Measurements from ENCODE around the gene SST.

- TF ChIP-seq EP300 (conservative IDR thresholded peaks at IDR 0.05; ENCODE audit: poor library complexity, severe bottlenecking): no peak
- no peak for TF ChIP-seq CTCF (IDR thresholded peaks at IDR 0.05; ENCODE audit: poor library complexity, severe bottlenecking)
- no peak for TF ChIP-seq RAD21 (conservative IDR thresholded peaks at IDR 0.05)
- TF ChIP-seq REST (IDR thresholded peaks at IDR 0.05; ENCODE audit: borderline replicate concordance): no peak
- TF ChIP-seq MXI1 (conservative IDR thresholded peaks at IDR 0.05; ENCODE audit: poor library complexity, severe bottlenecking): no peak
Measured at GRCh38 chr3:187696021-187696420, 25.8 kb upstream of the SST start.

All from neural cell (in vitro differentiated cells).